GM12878 (cell line): Measurements from ENCODE around the gene CMTM3. TPM values are rescaled to one million over a fixed set of nuclear protein-coding genes. Genes with fewer than 3 reads are reported as not detected.

Experiments used
- ATAC-seq: fragments of 200-7000 bp; cut with Tn5 transposase; 3 replicates; pipeline ENCODE4 v1.9.1; 2020; ENCODE audit warnings: mild to moderate bottlenecking, moderate library complexity
- BruUV-seq: library from RNA; stranded (reverse); fragments of 400-500 nt; replicated peaks from 2 replicates; lab custom pipeline; 2021; lab: Mats Ljungman, UMichigan
- CTCF ChIA-PET: fragments of 300-600 bp; sonication (Branson Sonifier 250); formaldehyde crosslinking; extraction: SDS; loops from one replicate; lab custom pipeline; 2021; ENCODE audit warnings: inconsistent platforms; lab: Yijun Ruan, JAX
- POLR2A ChIA-PET: fragments of 350-600 bp; formaldehyde crosslinking; extraction: SDS; loops from one replicate; lab custom pipeline; 2021; ENCODE audit warnings: inconsistent platforms; lab: Charles Lee
- RAD21 ChIA-PET: fragments of 300-600 bp; sonication (Branson Sonifier 250); formaldehyde crosslinking; loops from one replicate; lab custom pipeline; 2023; ENCODE audit warnings: antibody characterized with exemption; ENCODE audit not compliant: unreplicated experiment; lab: Charles Lee
- SMC1A ChIA-PET: fragments of 300-600 bp; sonication (Branson Sonifier 250); formaldehyde crosslinking; loops from one replicate; lab custom pipeline; 2023; ENCODE audit not compliant: unreplicated experiment, uncharacterized antibody; lab: Charles Lee
- DNase-seq: peaks from one replicate; pipeline ENCODE4 v3.0.0-alpha.2; 2011; ENCODE audit warnings: low read depth, low spot score
- FAIRE-seq: peaks from 3 replicates; lab custom pipeline; 2011; peaks lifted over from hg19 to GRCh38; lab: Jason Lieb, UNC
- H2AFZ ChIP-seq: 2 replicates; pipeline ENCODE4 v1.6.0; 2011; ENCODE audit warnings: low read depth, low read length, control low read depth; ENCODE audit not compliant: control insufficient read depth
- H3K27ac ChIP-seq: 2 replicates; pipeline ENCODE4 v1.5.1; 2011; ENCODE audit warnings: control low read depth; ENCODE audit not compliant: control insufficient read depth, insufficient read depth
- H3K27me3 ChIP-seq, 2 experiments: replicated peaks in 1 of 2; 2 replicates each; pipeline versions ENCODE4 v1.6.0 to v1.6.1; 2011; ENCODE audit warnings: low read length in 1 of 2; ENCODE audit not compliant: control insufficient read depth in 2 of 2, insufficient read depth in 2 of 2
- H3K36me3 ChIP-seq, 2 experiments: 2 replicates each; pipeline ENCODE4 v1.5.1; 2011; ENCODE audit warnings: low read length in 1 of 2; ENCODE audit not compliant: control insufficient read depth in 2 of 2, insufficient read depth in 2 of 2
- H3K4me1 ChIP-seq: 2 replicates; pipeline ENCODE4 v1.6.1; 2011; ENCODE audit warnings: mild to moderate bottlenecking, low read length, moderate library complexity, mixed read lengths; ENCODE audit not compliant: control insufficient read depth, insufficient read depth
- H3K4me2 ChIP-seq: 2 replicates; pipeline ENCODE4 v1.6.0; 2011; ENCODE audit warnings: control low read depth; ENCODE audit not compliant: control insufficient read depth, insufficient read depth
- H3K4me3 ChIP-seq: fragments of 200-600 bp; sonication (generic); 2 replicates; pipeline ENCODE4 v1.5.1; 2016
- H3K79me2 ChIP-seq: 2 replicates; pipeline ENCODE4 v1.6.0; 2011; ENCODE audit warnings: low read length; ENCODE audit not compliant: control insufficient read depth, insufficient read depth
- H3K9ac ChIP-seq: 2 replicates; pipeline ENCODE4 v1.8.0; 2011; ENCODE audit warnings: low read length, control low read depth, mixed read lengths; ENCODE audit not compliant: control insufficient read depth, insufficient read depth
- H3K9me3 ChIP-seq: replicated peaks from 3 replicates; pipeline ENCODE4 v1.5.1; 2011; ENCODE audit warnings: mild to moderate bottlenecking, low read length; ENCODE audit not compliant: control insufficient read depth, insufficient read depth
- H4K20me1 ChIP-seq: 2 replicates; pipeline ENCODE4 v1.6.0; 2011; ENCODE audit not compliant: control insufficient read depth, insufficient read depth
- BCL11A ChIP-seq: IDR thresholded peaks from 2 replicates; pipeline ENCODE4 v1.6.1; 2011; ENCODE audit warnings: low read depth, low read length
- EP300 ChIP-seq, 2 experiments: fragments of 150-350 bp in 1 of 2; IDR thresholded peaks; 2 replicates each; pipeline ENCODE4 v1.6.1; 2011 to 2012; ENCODE audit warnings: low read depth in 2 of 2, low read length in 2 of 2, borderline replicate concordance in 1 of 2, improper control_type of control experiment in 1 of 2, inconsistent platforms in 1 of 2; ENCODE audit not compliant: control insufficient read depth in 1 of 2
- GATAD2B ChIP-seq: fragments of 450-650 bp; conservative IDR thresholded peaks from 2 replicates; pipeline ENCODE4 v1.6.1; 2017; ENCODE audit warnings: low read depth, mild to moderate bottlenecking, moderate library complexity
- IKZF1 ChIP-seq: fragments of 450-650 bp; conservative IDR thresholded peaks from 2 replicates; pipeline ENCODE4 v1.6.1; 2017; ENCODE audit warnings: antibody characterized with exemption, mild to moderate bottlenecking
- NFIC ChIP-seq: IDR thresholded peaks from 2 replicates; pipeline ENCODE4 v1.6.1; 2012; ENCODE audit warnings: low read depth, mild to moderate bottlenecking, inconsistent platforms, low read length, moderate library complexity
- RAD21 ChIP-seq: IDR thresholded peaks from 2 replicates; pipeline ENCODE4 v1.6.1; 2011; ENCODE audit warnings: mild to moderate bottlenecking, low read depth, low read length, moderate library complexity; ENCODE audit not compliant: insufficient read depth
- RAD51 ChIP-seq: fragments of 450-650 bp; IDR thresholded peaks from 2 replicates; pipeline ENCODE4 v1.6.1; 2016; ENCODE audit warnings: moderate library complexity, mild to moderate bottlenecking, inconsistent platforms
- SP1 ChIP-seq: IDR thresholded peaks from one replicate; pipeline ENCODE4 v1.6.1; 2011; ENCODE audit warnings: low read depth, low read length
- ZNF217 ChIP-seq: fragments of 450-650 bp; IDR thresholded peaks from 2 replicates; pipeline ENCODE4 v1.6.1; 2017; ENCODE audit warnings: antibody characterized with exemption, mild to moderate bottlenecking
- WGBS: methylation state at CpG from one replicate; pipeline ENCODE4 v1.1.6; 2016; ENCODE audit warnings: low lambda C conversion rate; ENCODE audit not compliant: insufficient replicate concordance, insufficient coverage; ENCODE audit errors: missing lambda C conversion rate; 5-methylcytosine and 5-hydroxymethylcytosine counted together
- in situ Hi-C: fragments of 300-500 bp; cut with MboI; formaldehyde crosslinking; loops from 9 replicates; pipeline ENCODE4 v1.14.3; 2018; ENCODE audit warnings: mixed read lengths
- intact Hi-C: fragments of 100-400 bp; cut with micrococcal nuclease; formaldehyde crosslinking; loops from one replicate; pipeline ENCODE4 v1.14.2; 2022; ENCODE audit not compliant: unreplicated experiment
- polyA plus RNA-seq, 11 experiments: library from polyadenylated mRNA; depleted of rRNA in 4 of 11; unstranded in 6 of 11; stranded (reverse) in 5 of 11; fragments of >200 nt; fragmentation: Nextera tagmentation in 4 of 11; fragmentation: Illumina TruSeq in 1 of 11; extraction: Ambion mirVana in 4 of 11; extraction: Trizol in 1 of 11; gene quantifications; 1 replicate in 1 of 11; 2 replicates in 10 of 11; pipeline versions ENCODE4 v1.2.1 to v1.2.3, GENCODE V29; 2011 to 2016; ENCODE audit warnings: inconsistent platforms in 2 of 11, missing spikeins in 2 of 11, low read depth in 1 of 11
- total RNA-seq, 4 experiments: library from RNA; depleted of rRNA in 3 of 4; stranded (reverse); fragments of >200 nt in 3 of 4; fragmentation: Illumina TruSeq in 1 of 4; extraction: Trizol in 1 of 4; gene quantifications; 2 replicates each; pipeline versions ENCODE4 v1.2.1 to v1.2.3, GENCODE V29; 2013 to 2021

The CMTM3 gene
- total and polyA plus RNA-seq, 10 of the 15 experiments (the other 5 are each of a cell fraction or from before 2014, with no cell fraction given): 5.4 to 47.4 (median 28.6) TPM

GRCh38 chr16:66616592-66616991 lies 12.1 kb downstream of the CMTM3 start (continued):
- no peak for TF ChIP-seq RAD51
- no peak for TF ChIP-seq ZNF217
- TF ChIP-seq GATAD2B: no peak
- TF ChIP-seq NFIC: no peak
- TF ChIP-seq IKZF1: no peak
- TF ChIP-seq BCL11A: no peak

- Histone ChIP-seq H3K27ac (no peak overlapping the region), H4K20me1 (no peaks in the 10 kb centered on the region), H3K4me3 (no peak overlapping the region), H3K9me3 (no peaks in the 10 kb centered on the region), H3K4me2 (no peak overlapping the region), H3K36me3 (peaks cover 0 to 7% of the 10 kb centered on the region in 2 experiments; a peak in 2 of 4 replicates), H3K79me2 (no peaks in the 10 kb centered on the region), H3K4me1 (no peaks in the 10 kb centered on the region), H3K9ac (no peak overlapping the region), H2AFZ (no peak overlapping the region), H3K27me3 (peaks cover 0 to 4% of the 10 kb centered on the region in 2 experiments; a peak in 2 of 4 replicates)
- CTCF ChIA-PET: interaction anchor here (0.6 to 4.6 kb wide), 5 partner anchors 9 to 130 kb away, joined by 3 to 32 read pairs (median 3); no protein-coding TSS in a partner anchor
- 21% methylated on average over 2 of the region's 2 CpGs for WGBS
- no peak for ATAC-seq
- TF ChIP-seq GATAD2B (no peak), EP300 (IDR thresholded peaks at IDR 0.05; ENCODE audit: borderline replicate concordance in 1 of 2, control insufficient read depth in 1 of 2, low read depth in 2 of 2, low read length in 2 of 2) (no peak), SP1 (no peak), RAD21 (no peak)
- RAD21 ChIA-PET: no interaction called here
- intact Hi-C loops (no loop called here), in situ Hi-C loops (no loop called here)
- SMC1A ChIA-PET: interaction anchor here (0.9 kb wide), 1 partner anchor 9 kb away, joined by 3 read pairs; no protein-coding TSS in a partner anchor
- DNase-seq: no peak
- BruUV-seq: no TSS peak
- no peak for FAIRE-seq
- POLR2A ChIA-PET: interaction anchor here (0.6 kb wide), 1 partner anchor 95 kb away, joined by 3 read pairs; no protein-coding TSS in a partner anchor
These were observed 12.5 kb downstream of the CMTM3 start for GRCh38 chr16:66617010-66617434.
